MCF 10A (cell line): ENCODE data around the gene DESI2. TPM values are rescaled to one million over a fixed set of nuclear protein-coding genes. Genes with fewer than 3 reads are reported as not detected.

Experiments used
- BruUV-seq: library from RNA; stranded (reverse); fragments of 400-500 nt; replicated peaks from 2 replicates; lab custom pipeline; 2021; lab: Mats Ljungman, UMichigan
- CTCF ChIA-PET: fragments of 300-600 bp; sonication (Branson Sonifier 250); formaldehyde crosslinking; extraction: SDS; loops from one replicate; lab custom pipeline; 2021; ENCODE audit warnings: antibody characterized with exemption, inconsistent platforms; lab: Yijun Ruan, JAX
- POLR2A ChIA-PET: fragments of 300-600, 350-650 bp; sonication (Branson Sonifier 250); formaldehyde crosslinking; extraction: SDS; loops from one replicate; lab custom pipeline; 2020; ENCODE audit warnings: antibody characterized with exemption, inconsistent platforms; lab: Yijun Ruan, JAX
- DNase-seq: peaks from one replicate; pipeline ENCODE4 v3.0.0-alpha.2; 2018; ENCODE audit not compliant: unreplicated experiment
- H3K27ac Mint-ChIP-seq: one replicate; pipeline ENCODE4 v1.8.0; 2022; ENCODE audit warnings: mild to moderate bottlenecking, low read depth, mixed read lengths; ENCODE audit not compliant: unreplicated experiment
- H3K27me3 Mint-ChIP-seq: one replicate; pipeline ENCODE4 v1.8.0; 2022; ENCODE audit warnings: mixed read lengths; ENCODE audit not compliant: insufficient read depth, unreplicated experiment
- H3K36me3 Mint-ChIP-seq: one replicate; pipeline ENCODE4 v1.8.0; 2022; ENCODE audit warnings: mild to moderate bottlenecking, moderate library complexity, mixed read lengths; ENCODE audit not compliant: insufficient read depth, unreplicated experiment
- H3K4me1 Mint-ChIP-seq: one replicate; pipeline ENCODE4 v1.8.0; 2022; ENCODE audit warnings: mixed read lengths; ENCODE audit not compliant: insufficient read depth, unreplicated experiment
- H3K4me3 Mint-ChIP-seq: one replicate; pipeline ENCODE4 v1.8.0; 2022; ENCODE audit warnings: mild to moderate bottlenecking, moderate library complexity, mixed read lengths; ENCODE audit not compliant: unreplicated experiment
- H3K9me3 Mint-ChIP-seq: one replicate; pipeline ENCODE4 v1.8.0; 2022; ENCODE audit warnings: mixed read lengths; ENCODE audit not compliant: unreplicated experiment
- CTCF ChIP-seq: fragments of 200-600 bp; IDR thresholded peaks from one replicate; pipeline ENCODE4 v1.8.0; 2022; ENCODE audit warnings: antibody characterized with exemption, mild to moderate bottlenecking; ENCODE audit not compliant: unreplicated experiment
- intact Hi-C: fragments of 100-400 bp; cut with micrococcal nuclease; formaldehyde crosslinking; loops from 2 replicates; pipeline ENCODE4 v1.14.1; 2022
- total RNA-seq: library from RNA; stranded (reverse); gene quantifications from 2 replicates; pipeline ENCODE4 v1.2.3, GENCODE V29; 2022

Gene DESI2
- total RNA-seq, 1 experiment from 2014 or later: 101 TPM

- Mint-ChIP-seq H3K4me3 (no peak overlapping the region), H3K27ac (no peak overlapping the region), H3K36me3 (no peaks in the 10 kb centered on the region), H3K9me3 (no peaks in the 10 kb centered on the region), H3K27me3 (peaks cover 21% of the 10 kb centered on the region), H3K4me1 (no peaks in the 10 kb centered on the region)
- ChIA-PET POLR2A (interaction anchor here (0.8 kb wide), 1 partner anchor 11 kb away, joined by 6 read pairs; no protein-coding TSS in a partner anchor), CTCF (interaction anchor here (0.5 to 4.1 kb wide), 7 partner anchors 9 to 162 kb away, joined by 3 to 18 read pairs (median 4); no protein-coding TSS in a partner anchor)
- DNase-seq: no peak
- no TSS peak for BruUV-seq
- no peak for TF ChIP-seq CTCF
- intact Hi-C loops: no loop called here
Observed at GRCh38 chr1:244639561-244639960, 13.4 kb upstream of the DESI2 start.

GRCh38 chr1:244640917-244641316, 12.0 kb upstream of the DESI2 start:
- Mint-ChIP-seq H3K4me3 (no peak overlapping the region), H3K9me3 (no peaks in the 10 kb centered on the region), H3K27me3 (peaks cover 21% of the 10 kb centered on the region), H3K4me1 (no peaks in the 10 kb centered on the region), H3K27ac (no peak overlapping the region), H3K36me3 (no peaks in the 10 kb centered on the region)
- BruUV-seq: no TSS peak
- intact Hi-C loops: no loop called here
- TF ChIP-seq CTCF: no peak
- DNase-seq: no peak
- POLR2A ChIA-PET: no interaction called here
- CTCF ChIA-PET: interaction anchor here (0.7 to 4.1 kb wide), 2 partner anchors 36 to 37 kb away, joined by 4 to 18 read pairs; no protein-coding TSS in a partner anchor

GRCh38 chr1:244642526-244642925, 10.4 kb upstream of the DESI2 start:
- Mint-ChIP-seq H3K36me3 (no peaks in the 10 kb centered on the region), H3K27ac (no peak overlapping the region), H3K4me1 (no peaks in the 10 kb centered on the region), H3K27me3 (peaks cover 21% of the 10 kb centered on the region), H3K4me3 (no peak overlapping the region), H3K9me3 (no peaks in the 10 kb centered on the region)
- no peak for DNase-seq
- TF ChIP-seq CTCF: no peak
- CTCF ChIA-PET: interaction anchor here (2.7 kb wide), 1 partner anchor 154 kb away, joined by 14 read pairs; no protein-coding TSS in a partner anchor
- intact Hi-C loops: no loop called here
- BruUV-seq: no TSS peak
- POLR2A ChIA-PET: interaction anchor here (1.6 kb wide), 1 partner anchor 10 kb away, joined by 7 read pairs; no protein-coding TSS in a partner anchor

- H3K27ac Mint-ChIP-seq: no peak overlapping the region
- POLR2A ChIA-PET: interaction anchor here (0.6 to 1.6 kb wide), 2 partner anchors 9 to 167 kb away, joined by 3 to 7 read pairs; no protein-coding TSS in a partner anchor
- DNase-seq: no peak
- intact Hi-C loops: no loop called here
- H3K36me3 Mint-ChIP-seq: no peaks in the 10 kb centered on the region
- no peaks in the 10 kb centered on the region for H3K9me3 Mint-ChIP-seq
- CTCF ChIA-PET: interaction anchor here (0.6 to 2.7 kb wide), 2 partner anchors 16 to 154 kb away, joined by 3 to 14 read pairs; no protein-coding TSS in a partner anchor
- H3K27me3 Mint-ChIP-seq: peaks cover 21% of the 10 kb centered on the region
- H3K4me1 Mint-ChIP-seq: no peaks in the 10 kb centered on the region
- TF ChIP-seq CTCF: no peak
- H3K4me3 Mint-ChIP-seq: no peak overlapping the region
- BruUV-seq: no TSS peak
Observed at GRCh38 chr1:244642988-244643387, 9.9 kb upstream of the DESI2 start.
